HG02943 (cell line): ENCODE measurements around the gene FNDC5.

ENCODE experiments used
- ATAC-seq: cut with Tn5 transposase; IDR thresholded peaks from one replicate; pipeline ENCODE4 v1.9.1; 2021; ENCODE audit warnings: mild to moderate bottlenecking, low read depth, moderate library complexity; ENCODE audit not compliant: unreplicated experiment

The FNDC5 gene

DNA sequence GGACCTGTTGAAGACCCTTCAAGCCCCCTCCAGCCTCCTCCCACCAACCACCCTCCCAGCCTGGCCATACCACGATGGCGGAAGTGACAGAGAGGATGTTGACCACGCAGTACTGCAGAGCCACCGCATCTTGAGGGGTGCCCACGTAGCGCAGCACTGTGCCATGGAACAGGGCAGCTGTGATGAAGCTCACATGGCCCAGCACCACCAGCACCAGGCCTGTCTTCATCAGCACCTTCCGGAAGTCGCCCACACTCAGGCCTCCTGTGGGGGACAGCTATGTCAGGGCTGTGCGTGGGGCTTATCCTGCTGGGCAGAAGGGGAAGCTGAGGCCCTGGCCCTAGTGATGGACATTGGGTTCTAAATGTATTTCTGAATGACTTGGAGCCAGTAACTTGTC, 27.3 kb upstream of the FNDC5 start:
- ATAC-seq = no peak

GRCh38 chr1:32897082-32898049, 26.7 kb upstream of the FNDC5 start:
- ATAC-seq = no peak

- no peak for ATAC-seq
These were observed 25.7 kb upstream of the FNDC5 start for GRCh38 chr1:32896451-32896850.

GRCh38 chr1:32895325-32896215, 24.9 kb upstream of the FNDC5 start:
- no peak for ATAC-seq

GRCh38 chr1:32894681-32895080, 24.0 kb upstream of the FNDC5 start:
- no peak for ATAC-seq

DNA sequence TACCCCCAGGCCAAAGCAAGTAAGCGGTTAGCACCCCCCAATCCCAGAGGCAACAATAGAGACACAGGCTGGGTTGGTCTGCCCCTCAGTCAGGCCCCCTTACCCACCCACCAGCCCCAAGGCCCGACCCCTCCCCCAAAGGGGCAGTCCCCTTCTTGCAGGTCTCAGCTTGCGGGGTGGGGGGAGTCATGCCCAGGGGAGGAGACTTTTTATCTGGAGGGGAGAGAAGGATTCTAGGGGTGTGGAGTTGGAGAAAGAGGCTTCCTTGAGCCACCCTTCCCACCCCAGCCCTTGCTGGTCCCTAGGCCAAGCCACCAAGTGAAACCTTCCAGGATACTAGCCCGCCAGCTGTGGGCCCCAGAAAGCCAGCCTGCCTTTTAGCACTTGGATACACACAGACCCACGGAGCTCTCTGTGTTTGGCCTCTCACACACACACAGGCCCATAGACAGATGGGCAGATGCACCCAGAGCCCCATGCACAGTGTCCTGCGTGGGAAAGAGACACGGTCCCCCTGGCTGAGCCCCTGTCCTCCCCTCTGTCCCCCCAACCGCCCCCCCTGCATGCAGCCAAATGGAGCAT, 23.4 kb upstream of the FNDC5 start:
- no peak for ATAC-seq

DNA sequence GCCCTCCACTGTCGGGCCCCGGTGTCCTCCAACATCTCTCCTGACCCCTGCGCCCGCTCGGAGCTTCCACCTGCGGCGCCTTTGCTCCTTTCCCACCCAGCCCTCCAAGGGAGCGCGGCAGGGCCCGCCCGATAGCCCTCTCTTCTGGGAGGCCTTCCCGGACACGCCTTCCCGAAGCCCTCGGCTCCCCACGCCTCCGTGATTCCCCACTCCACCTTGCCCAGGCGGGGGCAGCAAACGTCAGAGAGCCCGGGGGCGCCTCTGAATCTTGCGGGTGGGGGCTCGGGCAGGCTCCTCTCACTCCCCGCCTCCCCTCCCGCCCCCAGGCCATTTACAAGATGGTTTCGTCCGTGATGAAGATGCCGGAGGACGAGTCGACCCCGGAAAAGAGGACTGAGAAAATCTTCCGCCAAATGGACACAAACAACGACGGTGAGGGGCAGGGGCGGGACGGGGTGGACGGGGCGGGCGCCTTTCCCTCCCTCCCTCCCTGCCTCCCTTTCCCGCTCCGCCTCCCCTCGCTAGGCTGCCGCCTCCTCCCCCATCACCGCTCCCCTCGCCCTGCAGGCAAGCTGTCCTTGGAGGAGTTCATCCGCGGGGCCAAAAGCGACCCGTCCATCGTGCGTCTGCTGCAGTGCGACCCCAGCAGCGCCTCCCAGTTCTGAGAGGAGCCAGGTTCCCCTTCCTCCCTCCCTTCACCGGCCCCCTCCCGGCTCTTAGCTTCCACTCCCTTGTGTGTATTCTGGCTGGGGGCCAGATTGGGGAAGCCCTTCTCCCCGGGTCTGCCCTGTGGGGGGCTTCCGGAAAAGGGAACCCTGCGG, 22.7 kb upstream of the FNDC5 start:
- ATAC-seq = no peak

DNA sequence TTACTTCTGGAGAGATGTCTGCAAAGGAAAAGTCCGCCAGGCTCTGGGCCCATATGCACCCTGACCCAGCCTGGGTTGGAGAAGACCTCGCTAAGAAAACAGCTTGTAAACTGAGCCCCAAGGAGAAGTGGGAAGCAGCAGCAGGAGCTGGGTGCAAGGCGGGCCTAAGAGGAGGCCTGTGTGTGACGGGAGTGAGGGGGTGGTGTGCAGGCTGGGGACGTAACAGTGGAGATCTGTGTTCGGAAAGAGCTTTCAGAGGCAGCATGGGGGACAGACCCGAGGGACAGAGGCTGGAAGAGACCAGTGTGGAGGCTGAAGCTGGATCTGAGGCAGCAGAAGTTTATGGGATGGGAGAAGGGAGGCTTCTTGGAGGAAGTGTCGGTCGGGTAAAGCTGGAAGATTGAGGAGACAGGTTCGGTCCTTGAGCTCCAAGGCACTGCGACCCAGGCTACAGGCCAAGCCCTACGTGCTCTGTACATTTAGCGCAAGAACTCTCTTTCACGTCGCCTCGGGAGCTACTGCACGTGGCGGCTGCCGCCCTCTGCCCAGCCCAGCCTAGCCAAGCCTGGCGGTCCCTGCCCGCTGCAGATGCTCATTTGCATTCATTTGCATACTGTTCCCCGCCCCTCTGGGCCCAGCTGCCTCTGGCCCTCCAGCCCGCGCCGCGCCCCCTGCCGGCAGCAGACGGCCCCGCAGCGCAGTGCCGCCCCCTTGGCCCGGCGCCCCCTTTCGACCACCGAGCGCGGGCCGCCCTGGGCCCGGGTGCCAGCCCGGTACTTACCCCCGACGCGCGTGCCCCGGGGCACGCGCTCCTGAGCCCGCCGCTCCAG, 21.9 kb upstream of the FNDC5 start:
- ATAC-seq = no peak

DNA sequence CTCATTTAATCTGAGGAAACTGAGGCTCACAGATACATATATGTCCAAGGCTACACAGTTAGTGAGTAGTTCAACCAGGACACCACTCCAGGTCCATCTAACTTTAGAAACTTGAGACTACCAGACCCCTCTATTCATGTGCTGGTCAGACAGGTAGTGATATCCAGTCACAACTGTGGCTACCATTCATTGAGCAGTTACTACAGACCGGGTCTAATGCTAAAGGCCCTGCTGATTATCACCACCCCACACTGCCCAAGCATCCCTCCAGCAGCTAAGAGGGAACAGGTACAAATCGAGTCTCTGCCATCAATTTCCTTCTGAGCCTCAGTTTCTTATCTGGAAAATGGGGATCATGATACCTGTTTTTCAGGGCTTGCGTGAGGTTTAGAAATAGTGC, 20.9 kb upstream of the FNDC5 start:
- ATAC-seq = no peak

DNA sequence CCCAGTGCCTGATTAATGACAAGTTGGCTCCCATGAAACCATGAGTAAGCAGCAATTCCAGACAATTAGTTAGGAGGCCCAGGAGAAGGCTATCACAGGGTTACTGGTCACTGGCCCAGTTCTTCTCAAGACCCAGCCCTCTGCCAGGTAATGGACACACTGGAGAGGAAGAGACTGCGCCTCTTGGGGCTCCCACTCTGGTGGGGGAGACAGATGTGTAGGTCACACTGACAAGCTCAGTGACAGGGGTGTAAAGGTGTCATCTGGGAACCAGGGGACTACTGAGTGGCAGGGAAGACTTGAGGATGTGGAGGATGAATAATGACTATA, 20.5 kb upstream of the FNDC5 start:
- ATAC-seq = no peak

GRCh38 chr1:32890516-32891240, 20.0 kb upstream of the FNDC5 start:
- ATAC-seq = no peak

- no peak for ATAC-seq
These were observed 19.1 kb upstream of the FNDC5 start for GRCh38 chr1:32889731-32890278.

DNA sequence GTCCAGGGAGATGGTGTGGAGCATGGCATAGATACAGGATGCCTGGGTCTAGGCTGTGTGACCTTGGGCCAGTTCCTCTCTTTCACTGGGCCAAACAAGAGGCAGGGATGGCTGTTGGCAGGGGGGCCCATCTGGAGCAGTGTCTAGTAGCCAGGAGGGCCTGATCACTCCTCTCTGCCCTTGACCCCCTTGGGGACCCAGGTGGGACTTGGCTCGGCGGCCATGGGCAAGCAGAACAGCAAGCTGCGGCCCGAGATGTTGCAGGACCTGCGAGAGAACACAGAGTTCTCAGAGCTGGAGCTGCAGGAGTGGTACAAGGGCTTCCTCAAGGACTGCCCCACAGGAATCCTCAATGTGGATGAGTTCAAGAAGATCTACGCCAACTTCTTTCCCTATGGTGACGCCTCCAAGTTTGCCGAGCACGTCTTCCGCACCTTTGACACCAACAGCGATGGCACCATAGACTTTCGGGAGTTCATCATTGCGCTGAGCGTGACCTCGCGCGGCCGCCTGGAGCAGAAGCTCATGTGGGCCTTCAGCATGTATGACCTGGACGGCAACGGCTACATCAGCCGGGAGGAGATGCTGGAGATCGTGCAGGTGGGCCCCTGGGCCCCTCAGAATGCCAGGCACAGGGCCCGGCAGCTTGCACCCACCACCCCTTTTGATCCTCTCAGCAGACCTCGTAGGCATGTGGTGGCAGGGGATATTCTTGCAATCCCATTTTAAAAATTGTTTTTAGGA, 18.1 kb upstream of the FNDC5 start:
- ATAC-seq = no peak

DNA sequence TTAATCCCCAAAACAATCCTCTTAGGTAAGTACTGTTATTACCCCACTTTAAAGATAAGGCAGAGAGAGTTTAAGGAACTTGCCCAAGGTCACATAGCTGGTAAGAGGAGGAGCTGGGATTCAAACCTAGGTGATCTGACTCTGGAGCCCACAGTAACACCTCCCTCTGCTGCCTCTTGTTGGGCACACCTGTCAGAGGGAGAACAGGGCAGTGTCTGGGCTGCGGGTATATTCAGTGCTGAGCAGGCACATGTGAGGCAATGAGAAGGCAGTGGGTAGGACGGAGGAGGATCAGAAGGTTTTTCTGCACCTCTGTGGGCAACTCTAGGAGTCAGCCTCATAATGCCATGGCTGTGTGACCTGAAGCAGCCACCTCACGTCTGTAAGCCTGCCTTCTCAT, 17.4 kb upstream of the FNDC5 start:
- no peak for ATAC-seq

DNA sequence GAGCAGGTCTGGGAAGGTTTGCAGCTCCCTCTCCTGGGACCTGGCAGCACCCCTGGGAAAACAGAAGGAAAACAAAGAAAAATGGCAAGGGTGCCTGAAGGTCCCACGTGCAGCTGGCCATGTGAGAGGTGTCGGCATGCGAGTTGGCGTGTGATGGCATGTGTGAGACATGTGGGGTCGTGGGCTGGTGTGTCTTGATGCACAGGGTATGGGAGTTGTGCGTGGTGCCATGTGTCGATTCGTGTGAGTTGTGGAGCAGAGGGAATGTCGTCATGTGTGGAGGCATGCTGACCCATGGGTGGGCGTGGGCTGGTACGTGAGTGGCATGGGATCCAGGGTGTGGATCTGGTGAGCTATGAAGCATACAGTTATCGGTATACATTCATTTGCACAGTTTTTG, 16.9 kb upstream of the FNDC5 start:
- no peak for ATAC-seq

- no peak for ATAC-seq
These were observed 16.2 kb upstream of the FNDC5 start for GRCh38 chr1:32886828-32887414.

DNA sequence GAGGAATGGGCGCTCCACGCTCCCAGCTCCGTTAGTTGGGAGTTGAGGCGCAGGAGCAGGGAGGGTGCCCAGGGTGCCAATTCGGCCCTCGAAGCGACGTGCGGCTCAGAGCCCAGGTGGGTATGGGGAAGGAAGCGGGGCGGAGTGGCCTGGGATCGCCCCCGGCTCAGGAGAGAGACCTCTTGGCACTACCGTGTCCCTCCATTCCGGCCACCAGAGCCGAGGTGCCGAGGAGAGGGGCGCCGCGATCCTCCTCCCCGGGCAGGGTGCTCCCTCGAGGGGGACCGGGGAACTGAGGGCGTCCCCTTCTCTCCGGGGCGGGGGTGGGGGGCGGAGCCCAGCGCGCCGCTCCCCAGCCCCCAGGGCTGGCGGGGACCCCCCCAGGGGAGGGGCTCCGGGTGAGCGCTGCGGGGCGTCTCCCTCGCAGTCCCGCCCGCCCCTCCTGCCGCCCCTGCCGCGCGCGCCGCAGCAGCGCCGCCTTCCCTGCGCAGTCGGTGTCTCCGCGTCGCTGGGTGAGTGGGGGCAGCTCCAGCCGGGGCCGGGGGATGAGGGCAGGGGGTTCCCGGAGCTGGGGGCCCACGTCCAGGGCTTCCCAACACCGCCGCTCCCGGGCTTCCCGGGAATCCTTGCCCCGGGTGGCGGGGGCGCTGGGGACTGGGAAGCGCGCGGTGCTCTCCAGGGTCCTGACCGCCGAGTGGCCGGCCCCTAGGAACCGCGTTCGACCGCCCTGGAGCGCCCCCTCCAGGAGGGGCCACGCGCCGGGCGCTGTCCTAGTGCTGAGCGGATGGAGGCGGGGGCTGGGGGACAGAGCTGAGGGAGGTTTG, 15.5 kb upstream of the FNDC5 start, which contains the start of gene HPCA:
TSS of gene HPCA (plus strand) at position 488 of the 824 bp plus-strand sequence. CDS start 2,408 bp downstream, outside the sequence.
- ATAC-seq = no peak
